Activated effector memory CD4-positive, alpha-beta T cell treated with Interleukin-2 at 50 U/mL for 16 hours (primary cell): ENCODE data around the gene EFCC1.

Experiments
- DNase-seq: peaks from one replicate; pipeline ENCODE4 v3.0.0-alpha.2; 2020

EFCC1 gene

GRCh38 chr3:129001101-129001805 lies at the start of gene EFCC1:
Gene EFCC1 (plus strand): TSS chr3:129001304. CDS start chr3:129001629, 325 bp downstream.
- DNase-seq, result no peak

DNA sequence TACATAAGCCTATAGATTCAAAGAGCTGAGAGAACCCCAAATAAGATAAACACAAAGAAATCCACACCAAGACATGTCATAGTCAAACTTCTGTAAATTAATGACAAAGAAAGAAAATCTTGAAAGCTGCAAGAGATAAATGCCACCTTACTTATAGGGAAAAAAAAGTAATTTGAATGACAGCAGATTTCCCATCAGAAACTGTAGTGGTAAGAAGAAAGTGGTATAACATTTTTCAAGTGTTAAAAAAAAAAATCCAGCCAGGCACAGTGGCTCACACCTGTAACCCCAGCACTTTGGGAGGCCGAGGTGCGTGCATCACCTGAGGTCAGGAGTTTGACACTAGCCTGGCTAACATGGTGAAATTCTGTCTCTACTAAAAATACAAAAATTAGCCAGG lies 44.7 kb upstream of the EFCC1 start:
- no peak for DNase-seq

DNA sequence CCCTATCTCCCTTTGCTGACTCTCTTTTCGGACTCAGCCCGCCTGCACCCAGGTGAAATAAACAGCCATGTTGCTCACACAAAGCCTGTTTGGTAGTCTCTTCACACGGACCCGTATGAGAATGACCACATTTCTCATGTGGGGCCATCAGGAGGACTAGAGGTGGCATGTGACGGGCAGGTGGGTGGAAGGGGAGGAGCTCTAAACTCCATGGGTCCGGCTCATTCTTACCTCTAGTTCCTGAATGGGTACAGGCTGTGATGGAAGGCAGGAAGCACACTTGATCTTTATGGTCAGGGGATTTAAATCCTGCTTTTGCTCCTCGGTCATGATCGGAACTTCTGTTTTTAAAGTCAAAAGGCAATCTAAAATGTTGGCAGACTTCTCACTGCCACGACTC lies 35.8 kb upstream of the EFCC1 start:
- no peak for DNase-seq

GRCh38 chr3:128965818-128966217 lies 35.3 kb upstream of the EFCC1 start:
- DNase-seq, result no peak

DNA sequence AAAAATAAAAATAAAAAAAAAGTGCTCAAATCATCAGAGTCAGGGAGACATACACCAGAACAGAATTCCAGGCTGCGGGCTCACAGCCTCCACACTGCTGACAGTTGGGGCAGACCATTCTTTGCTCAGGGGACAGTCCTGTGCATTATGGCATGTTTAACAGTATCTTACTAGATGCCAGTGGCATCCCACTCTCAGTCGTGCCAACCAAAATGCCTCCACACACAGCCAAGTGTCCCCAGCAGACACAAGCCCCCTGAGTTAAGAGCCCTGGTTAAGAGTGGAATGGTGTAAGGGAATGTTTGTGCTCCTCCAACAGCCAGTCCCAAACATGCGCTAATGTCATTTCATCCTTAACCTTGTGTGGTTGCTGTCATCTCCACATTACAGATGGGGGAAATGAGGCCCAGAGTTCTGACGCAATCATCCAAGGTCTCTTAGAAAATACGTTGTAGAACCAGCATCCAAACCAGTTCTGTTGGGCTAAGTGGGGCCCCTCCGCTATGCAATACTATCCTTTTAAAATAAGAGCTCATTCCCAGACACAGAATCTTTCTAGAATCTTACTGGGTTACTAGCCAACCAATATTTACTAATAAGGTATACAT lies 33.3 kb upstream of the EFCC1 start:
- DNase-seq, result no peak

DNA sequence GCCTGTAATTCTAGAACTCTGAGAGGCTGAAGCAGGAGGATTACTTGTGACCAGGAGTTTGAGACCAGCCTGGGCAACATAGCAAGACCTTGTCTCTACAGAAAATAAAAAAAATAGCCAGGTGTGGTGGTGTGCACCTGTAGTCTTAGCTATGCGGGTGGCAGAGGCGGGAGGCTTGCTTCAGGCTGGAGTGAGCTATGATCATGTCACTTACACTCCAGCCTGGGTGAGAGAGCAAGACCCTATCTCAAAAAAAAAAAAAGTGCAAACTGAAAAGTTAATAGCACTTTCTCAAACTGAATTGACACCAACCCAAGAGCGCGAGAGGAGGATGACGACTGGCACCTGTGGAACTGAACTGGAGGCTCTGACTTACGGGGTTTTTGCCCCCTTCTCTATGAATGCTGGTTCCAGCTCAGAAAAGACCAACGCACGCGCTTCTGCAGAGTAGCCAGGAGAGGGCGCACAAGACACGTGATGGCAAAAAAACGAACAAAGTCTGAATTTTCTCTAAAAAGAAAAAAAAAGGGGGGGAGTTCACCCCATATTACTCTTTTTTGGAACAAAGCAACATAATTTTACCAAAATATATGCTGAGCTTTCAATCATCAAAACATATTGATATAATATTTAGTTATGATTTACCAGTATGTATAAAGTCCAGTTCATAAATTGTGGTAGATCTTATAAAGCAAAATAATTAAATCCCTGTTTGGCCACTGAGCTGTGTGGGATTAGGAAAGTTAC lies 30.9 kb upstream of the EFCC1 start:
- DNase-seq, result peak; percentile 33

DNA sequence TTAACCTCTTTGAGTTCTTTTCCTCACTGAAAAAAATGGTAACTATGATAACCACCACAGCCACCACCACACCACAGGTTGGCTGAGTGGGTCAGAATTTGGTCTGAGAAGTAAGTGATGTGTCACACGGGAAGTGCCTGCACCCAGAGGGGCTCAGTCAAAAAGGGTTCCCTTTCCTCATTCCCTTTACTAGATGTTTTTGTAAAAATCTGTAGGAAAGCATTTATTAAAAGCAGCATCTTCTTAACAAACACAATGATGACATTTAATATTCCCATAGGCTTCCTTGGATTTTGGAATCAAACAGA lies 30.4 kb upstream of the EFCC1 start:
- no peak for DNase-seq

DNA sequence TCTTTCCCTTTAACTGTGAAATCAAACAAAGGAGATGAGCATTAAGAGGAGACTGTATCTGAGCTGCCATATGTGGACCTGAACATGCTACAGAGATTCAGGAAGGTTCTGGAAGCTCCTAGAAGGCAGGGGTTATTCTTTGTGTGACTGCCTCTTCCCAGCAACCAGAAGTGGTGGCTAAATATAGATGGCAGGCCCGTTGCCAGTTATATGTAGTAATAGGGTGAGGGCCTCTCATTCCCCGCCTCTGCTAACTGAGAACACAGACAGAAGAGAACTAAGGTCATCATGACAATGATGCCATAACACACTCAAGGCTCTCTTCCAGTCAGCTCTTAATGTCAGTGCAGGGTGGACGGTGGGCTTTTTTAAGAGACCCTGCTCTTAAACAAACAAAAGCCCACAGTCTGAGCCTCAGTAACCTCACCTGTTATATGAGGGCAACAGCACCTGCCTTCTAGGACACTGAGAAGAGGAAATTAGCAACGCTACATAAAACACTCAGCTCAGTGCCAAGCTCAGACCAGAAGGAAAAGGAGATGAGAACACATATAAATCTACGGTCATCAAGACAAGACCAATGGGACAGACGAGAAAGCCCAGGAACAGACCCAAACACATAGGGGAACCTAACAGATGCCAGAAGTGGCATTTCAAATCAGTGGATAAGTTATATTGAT lies 29.5 kb upstream of the EFCC1 start:
- no peak for DNase-seq

GRCh38 chr3:128973988-128974564 lies 27.0 kb upstream of the EFCC1 start:
- no peak for DNase-seq

- DNase-seq, result no peak
Observed at GRCh38 chr3:128975276-128975675, 25.8 kb upstream of the EFCC1 start.

DNA sequence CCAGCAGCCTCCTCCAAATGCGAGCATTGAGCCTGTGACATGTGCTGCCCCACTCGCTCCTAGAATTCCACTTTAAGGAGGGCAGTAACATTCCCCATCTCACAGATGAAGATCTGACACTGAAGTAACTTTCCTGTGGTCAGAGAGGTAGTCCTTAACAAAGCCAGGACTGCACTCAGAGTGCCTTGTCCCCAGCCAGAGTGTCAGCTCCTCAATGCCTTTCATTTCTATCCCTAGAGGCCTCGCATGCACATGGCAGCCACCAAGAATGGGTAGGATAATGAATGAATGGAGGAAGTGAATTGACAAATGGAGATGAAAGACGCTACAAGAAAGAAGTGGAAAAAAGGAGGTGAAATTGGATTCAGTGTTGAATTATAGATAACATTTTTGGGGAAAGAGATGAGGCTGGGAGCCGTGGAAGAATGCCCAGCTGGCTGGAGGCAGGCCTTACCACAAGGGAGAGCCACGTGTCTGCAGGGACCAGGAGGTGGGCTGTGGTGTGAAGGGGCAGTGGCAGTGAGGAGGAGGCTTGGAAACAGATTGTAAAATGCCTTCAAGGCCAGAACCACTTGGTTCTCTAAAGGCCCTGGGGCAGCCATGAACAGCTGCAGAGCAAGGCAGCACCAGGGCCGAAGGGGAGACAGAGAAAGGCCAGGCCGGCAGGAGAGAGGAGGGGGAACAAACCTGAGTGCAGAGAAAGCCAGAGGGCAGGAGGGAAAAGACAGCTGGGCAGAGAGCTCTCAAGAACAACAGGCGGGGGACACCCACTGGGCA lies 17.6 kb upstream of the EFCC1 start:
- no peak for DNase-seq

GRCh38 chr3:128984596-128984995 lies 16.5 kb upstream of the EFCC1 start:
- no peak for DNase-seq

- DNase-seq, result no peak
Observed at GRCh38 chr3:128987302-128988100, 13.6 kb upstream of the EFCC1 start.

DNA sequence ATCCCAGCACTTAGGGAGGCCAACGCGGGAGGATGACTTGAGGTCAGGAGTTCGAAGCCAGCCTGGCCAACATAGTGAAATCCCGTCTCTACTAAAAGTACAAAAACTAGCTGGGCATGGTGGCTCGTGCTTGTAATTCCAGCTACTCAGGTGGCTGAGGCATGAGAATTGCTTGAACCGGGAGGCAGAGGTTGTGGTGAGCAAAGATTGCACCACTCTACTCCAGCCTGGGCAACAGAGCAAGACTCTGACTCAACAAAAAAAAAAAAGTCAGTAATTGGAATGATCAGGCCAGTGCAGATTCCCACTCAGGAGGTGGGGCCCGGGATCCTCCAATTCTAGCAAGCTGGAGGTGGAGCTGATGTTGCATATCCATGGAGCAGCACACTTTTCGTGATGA lies 12.8 kb upstream of the EFCC1 start:
- no peak for DNase-seq

DNA sequence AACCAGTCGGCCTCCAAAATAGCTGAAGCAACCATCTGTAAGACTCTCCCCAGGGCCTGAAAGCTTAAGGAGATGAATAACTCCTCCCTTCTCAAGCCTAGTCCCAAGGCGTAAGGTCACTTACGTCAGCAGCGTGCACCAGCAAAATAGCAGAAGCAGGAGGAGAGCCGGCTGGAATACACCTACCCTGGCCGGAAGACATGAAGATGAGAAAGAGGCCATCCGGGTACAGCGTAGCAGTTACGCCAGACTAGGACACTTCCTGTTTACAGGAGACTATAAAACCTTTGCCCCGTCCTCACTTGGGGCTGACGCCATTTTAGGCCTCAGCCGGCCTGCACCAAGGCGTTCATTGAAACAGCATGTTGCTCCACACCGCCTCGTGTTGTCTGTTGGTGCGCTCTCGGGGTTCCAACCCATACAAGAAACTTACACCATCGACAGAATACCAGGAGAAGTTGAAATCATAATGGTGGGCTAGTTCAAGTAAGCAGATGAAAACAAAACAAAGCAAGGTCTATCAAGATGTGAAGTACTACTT lies 9.7 kb upstream of the EFCC1 start:
- DNase-seq, result no peak

DNA sequence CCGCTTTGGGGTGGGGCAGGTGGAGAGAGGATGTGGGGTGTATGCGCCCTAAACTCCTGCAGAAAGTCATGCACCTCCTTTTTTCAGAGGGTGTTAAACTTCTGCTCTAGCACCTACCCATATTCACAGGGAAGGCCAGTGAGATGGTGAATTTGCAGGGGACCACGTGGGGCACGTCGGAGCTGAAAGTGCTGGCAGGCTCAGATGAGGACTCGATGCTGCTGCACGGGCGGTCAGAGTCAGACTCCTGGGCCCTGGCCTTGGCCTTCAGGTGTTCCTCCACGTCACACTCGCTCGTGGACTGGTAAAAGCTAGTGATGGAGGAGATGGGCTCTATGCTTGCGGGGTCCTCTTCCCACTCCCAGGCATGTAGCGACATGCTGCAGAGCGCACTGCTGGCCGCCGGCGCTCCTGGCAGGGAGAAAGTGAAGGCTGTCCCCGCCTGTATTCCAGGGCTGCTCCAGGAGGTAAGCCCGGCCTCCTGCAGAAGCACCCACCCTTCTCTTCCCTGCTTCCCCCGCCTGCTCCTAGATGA lies 8.1 kb upstream of the EFCC1 start:
- no peak for DNase-seq

DNA sequence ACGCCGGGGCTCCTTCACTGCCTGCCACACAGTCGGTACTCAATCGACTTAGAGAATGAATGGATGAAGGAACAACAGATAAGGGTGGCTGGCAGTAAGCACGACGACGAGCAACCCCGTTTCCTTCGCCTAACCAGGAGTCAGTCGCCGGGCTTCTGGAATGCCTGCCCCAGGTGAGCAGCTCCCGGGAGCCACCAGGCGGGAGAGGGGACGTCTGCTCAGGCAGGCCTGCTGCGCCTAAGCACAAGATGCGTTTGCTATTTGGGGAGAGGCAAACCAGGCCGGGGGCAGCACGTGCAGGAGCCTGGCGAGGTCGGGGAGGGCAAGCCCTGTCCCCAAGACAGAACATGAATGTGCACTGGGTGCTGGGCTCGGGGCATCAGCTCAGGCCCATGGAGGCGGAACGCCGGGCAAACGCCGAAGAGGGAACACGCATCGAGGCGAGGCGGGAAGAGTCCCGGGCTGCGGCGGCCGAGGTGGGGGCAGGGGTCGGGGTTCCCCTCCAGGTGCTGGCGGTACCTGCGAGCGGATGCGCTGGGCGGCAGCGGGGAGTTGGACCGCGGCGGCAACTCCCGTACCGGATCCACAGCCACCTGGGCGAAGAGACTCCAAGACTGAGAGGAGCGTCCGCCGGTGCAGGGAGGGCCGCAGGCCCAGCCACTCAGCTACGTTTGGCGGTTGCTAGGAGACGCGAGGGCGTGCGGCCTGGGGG lies 7.5 kb upstream of the EFCC1 start, which contains the start of gene CFAP92:
CFAP92 (minus strand) TSS at position 616 of the 712 bp plus-strand sequence. CDS start 772 bp downstream, outside the sequence.
- peak; percentile 88 for DNase-seq

- no peak for DNase-seq
Observed at GRCh38 chr3:128994173-128994512, 7.0 kb upstream of the EFCC1 start.

GRCh38 chr3:128994581-128995546 lies 6.2 kb upstream of the EFCC1 start:
- no peak for DNase-seq
